ENCODE measurements around the gene TRABD2A. TPM values are rescaled to one million over a fixed set of nuclear protein-coding genes. Genes with fewer than 3 reads are reported as not detected.

TRABD2A gene
- total and polyA plus RNA-seq, 2 of the 13 experiments (the other 11 are each of a cell fraction or from before 2014, with no cell fraction given) = 0.15 TPM; not detected in 1

- no peak overlapping the region for H3K4me3 ChIP-seq (replicated peaks in 1 of 3; ENCODE audit: insufficient read depth in 1 of 3, low read depth in 2 of 3, low read length in 3 of 3)
- ATAC-seq (no peak), FAIRE-seq (no peak), DNase-seq (ENCODE audit: low spot score) (no peak)
- no peak overlapping the region for H3K4me2 ChIP-seq (ENCODE audit: low read depth, low read length)
- no peak overlapping the region for H2AFZ ChIP-seq (ENCODE audit: low read length)
- H3K27ac ChIP-seq (ENCODE audit: extremely low read length, insufficient read depth, low read length) = no peak overlapping the region
- H3K4me1 ChIP-seq (ENCODE audit: insufficient read depth, low read length) = peaks cover 37% of the 10 kb centered on the region
- no peaks in the 10 kb centered on the region for H3K79me2 ChIP-seq (ENCODE audit: insufficient read depth, low read length)
- ChIA-PET POLR2A (no interaction called here), CTCF (ENCODE audit: low intra/inter-chr PET ratio, low total read pairs) (no interaction called here)
- intact Hi-C loops (cut with micrococcal nuclease; ENCODE audit: unreplicated experiment) = no loop called here
- in situ Hi-C loops (cut with HindIII; ENCODE audit: extremely low pct_ligation_motif_present, low pct_unique_long_range_greater_than_20kb) = loop anchor here (5.0 to 10.0 kb wide), 2 partner anchors 250 to 397 kb away; no protein-coding TSS in a partner anchor
- peaks cover 3% of the 10 kb centered on the region; the same call in 1 of the 2 replicates for H4K20me1 ChIP-seq (ENCODE audit: insufficient read depth, low read length)
- no peak overlapping the region for H3K9ac ChIP-seq (ENCODE audit: insufficient read depth, low read depth, low read length)
- H3K9me3 ChIP-seq (ENCODE audit: low read length) = no peaks in the 10 kb centered on the region
- peaks cover 16 to 60% of the 10 kb centered on the region in 2 experiments for H3K27me3 ChIP-seq (ENCODE audit: control insufficient read depth in 1 of 2, insufficient read depth in 2 of 2, low read length in 2 of 2)
- no peaks in the 10 kb centered on the region for H3K36me3 ChIP-seq (replicated peaks in 1 of 2; ENCODE audit: control insufficient read depth in 1 of 2, insufficient read depth in 2 of 2, low read length in 2 of 2)
- BruUV-seq (replicated peaks) = no TSS peak
- TF ChIP-seq SIX1 (CRISPR knock-in tag; IDR thresholded peaks at IDR 0.05; ENCODE audit: borderline replicate concordance) = no peak
- no peak for TF ChIP-seq ZNF615 (CRISPR knock-in tag; IDR thresholded peaks at IDR 0.05; ENCODE audit: borderline replicate concordance)
- TF ChIP-seq ZFYVE20 (CRISPR knock-in tag; IDR thresholded peaks at IDR 0.05; ENCODE audit: borderline replicate concordance, low read depth) = no peak
- TF ChIP-seq AKAP8 (CRISPR knock-in tag; IDR thresholded peaks at IDR 0.05) = no peak
- no peak for TF ChIP-seq ZNF580 (CRISPR knock-in tag; IDR thresholded peaks at IDR 0.05; ENCODE audit: borderline replicate concordance, low read depth)
- TF ChIP-seq ZBTB49 (CRISPR knock-in tag; IDR thresholded peaks at IDR 0.05; ENCODE audit: borderline replicate concordance) = no peak
- TF ChIP-seq ZNF607 (CRISPR knock-in tag; IDR thresholded peaks at IDR 0.05; ENCODE audit: borderline replicate concordance) = no peak
- no peak for TF ChIP-seq ETS1 (CRISPR knock-in tag; IDR thresholded peaks at IDR 0.05)
- no peak for TF ChIP-seq CEBPB (IDR thresholded peaks at IDR 0.05; ENCODE audit: borderline replicate concordance, low read depth, low read length)
- no peak for TF ChIP-seq DNMT3B (CRISPR knock-in tag; conservative IDR thresholded peaks at IDR 0.05)
- no peak for TF ChIP-seq ZNF503 (CRISPR knock-in tag; IDR thresholded peaks at IDR 0.05)
- TF ChIP-seq ARNTL (CRISPR knock-in tag; IDR thresholded peaks at IDR 0.05) = no peak
- TF ChIP-seq ZNF468 (CRISPR knock-in tag; IDR thresholded peaks at IDR 0.05) = no peak
- TF ChIP-seq FOXA1 (IDR thresholded peaks at IDR 0.05) = no peak
- no peak for TF ChIP-seq FOXA1 (CRISPR knock-in tag; IDR thresholded peaks at IDR 0.05)
- no peak for TF ChIP-seq ZNF687 (CRISPR knock-in tag; IDR thresholded peaks at IDR 0.05)
Measured at GRCh38 chr2:84884449-84884848, 3.6 kb upstream of the TRABD2A start.
